Stimulated activated CD4-positive, alpha-beta T cell treated with anti-CD3 and anti-CD28 coated beads, Interleukin-15, amount 100 ng/mL, for 24 hours (primary cell): ENCODE measurements around the gene SLCO4A1.

ENCODE experiments used
- DNase-seq: peaks from one replicate; pipeline ENCODE4 v3.0.0-alpha.2; 2020

The SLCO4A1 gene

DNA sequence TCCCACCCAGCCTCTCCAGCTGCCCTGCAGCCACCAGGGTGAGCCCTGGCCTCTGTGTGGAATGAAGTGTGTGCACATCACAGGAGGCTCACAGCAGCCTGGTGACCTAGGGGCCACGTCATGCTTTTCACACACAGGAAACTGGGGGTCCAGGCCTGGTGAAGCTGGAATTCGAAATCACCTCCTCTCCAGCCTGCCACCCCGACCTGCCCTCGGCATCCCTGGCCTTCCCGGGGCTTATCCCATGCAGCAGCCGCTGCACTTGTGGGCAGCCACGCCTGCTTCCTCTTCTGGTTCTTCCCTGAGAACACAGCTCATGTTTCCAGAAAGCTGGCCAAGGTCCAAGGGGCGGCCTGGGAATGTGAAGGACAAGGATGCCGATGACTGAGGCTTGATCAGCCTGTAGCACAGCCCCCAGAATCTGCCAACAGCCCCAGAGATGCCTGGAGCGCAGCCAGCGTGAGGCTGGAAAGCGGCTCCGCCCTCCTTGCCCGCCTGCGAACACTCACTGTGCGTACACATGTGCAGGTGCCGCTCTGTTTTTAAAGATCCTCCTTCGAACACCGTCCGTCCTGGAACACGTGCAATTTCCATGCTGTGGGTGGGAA lies 62.1 kb downstream of the SLCO4A1 start:
- DNase-seq = no peak

DNA sequence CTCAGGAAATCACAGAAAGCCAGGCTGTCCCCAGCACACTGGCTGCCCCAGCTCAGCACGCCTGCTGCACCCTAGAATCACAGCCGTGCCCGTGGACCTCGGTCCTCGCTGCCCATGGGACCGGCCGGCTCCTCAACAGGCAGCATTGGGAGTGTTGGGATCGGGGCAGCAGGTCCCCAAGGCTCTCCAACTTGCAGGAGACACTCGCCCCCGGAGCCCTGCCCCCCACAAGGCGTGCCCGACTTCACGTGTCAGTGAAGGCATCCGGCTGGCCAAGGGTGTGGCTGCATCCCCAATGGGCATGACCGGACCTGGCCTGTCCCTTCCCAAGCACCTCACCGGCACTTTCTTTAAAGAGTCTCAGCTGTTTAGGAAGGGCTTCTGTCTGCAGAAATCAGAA lies 63.3 kb downstream of the SLCO4A1 start:
- no peak for DNase-seq

DNA sequence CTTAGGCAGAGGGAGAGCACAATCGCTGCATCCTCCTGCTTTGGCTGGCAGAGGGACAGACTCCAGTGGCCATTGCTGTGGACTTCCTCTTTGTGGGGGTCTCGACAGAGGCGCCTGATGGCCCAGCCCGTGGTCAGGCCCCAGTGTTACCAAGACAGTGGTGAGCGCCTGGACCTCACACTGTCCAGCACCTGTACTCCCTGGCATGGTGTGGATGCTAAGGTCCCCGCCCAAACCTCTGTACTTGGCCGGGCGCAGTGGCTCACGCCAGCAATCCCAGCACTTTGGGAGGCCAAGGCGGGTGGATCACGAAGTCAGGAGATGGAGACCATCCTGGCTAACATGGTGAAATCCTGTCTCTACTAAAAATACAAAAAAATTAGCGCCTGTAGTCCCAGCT lies 64.0 kb downstream of the SLCO4A1 start:
- no peak for DNase-seq

DNA sequence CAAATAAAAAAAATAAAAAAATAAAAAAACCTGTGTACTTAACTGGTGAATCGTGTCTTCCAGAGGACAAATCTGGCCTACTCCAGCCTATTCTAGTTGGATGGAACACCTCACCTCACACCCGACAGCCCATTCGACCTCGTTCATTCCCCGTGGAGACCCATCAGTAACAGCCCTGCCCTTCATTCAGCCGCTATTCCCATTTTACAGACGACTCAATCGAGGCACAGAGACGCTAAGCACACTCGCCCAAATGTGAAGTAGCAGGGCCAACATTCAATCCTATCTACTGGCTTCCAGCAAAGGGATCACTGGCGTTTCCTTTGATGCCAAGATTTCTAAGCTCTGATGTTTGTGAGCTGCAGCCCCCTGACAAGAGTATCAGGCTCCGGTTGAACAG lies 64.6 kb downstream of the SLCO4A1 start:
- no peak for DNase-seq

DNA sequence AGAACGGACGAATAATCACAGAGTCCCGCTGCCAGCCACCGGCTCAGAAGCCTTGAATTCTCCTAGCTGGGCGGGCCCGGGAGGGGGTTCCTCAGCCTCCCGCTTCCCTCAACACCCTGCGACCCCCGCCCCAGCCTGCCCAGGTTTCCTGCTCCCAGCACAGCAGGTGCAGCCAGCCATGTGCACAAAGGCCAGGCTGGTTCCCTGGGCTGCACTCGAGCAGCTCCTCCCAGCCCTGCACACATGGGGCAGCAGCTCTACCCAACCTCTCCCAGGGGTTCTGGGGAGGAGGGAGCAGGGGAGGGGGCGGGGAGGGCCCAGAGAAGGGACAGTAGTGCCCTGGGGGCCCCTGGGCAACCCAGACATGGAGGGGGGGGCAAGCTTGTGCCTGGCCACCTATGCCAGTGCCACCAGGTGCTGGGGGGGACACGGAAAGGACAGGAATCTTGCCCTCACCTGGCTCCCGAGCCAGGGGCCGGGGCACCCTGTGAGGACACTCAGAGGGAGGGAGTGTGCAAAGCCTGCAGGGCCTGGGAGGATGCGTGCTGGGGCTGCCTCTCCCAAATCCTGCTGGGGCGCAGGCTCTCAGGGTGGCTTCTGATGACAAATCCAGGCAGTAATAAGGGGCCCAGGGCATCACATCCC lies 65.1 kb downstream of the SLCO4A1 start:
- DNase-seq = no peak

DNA sequence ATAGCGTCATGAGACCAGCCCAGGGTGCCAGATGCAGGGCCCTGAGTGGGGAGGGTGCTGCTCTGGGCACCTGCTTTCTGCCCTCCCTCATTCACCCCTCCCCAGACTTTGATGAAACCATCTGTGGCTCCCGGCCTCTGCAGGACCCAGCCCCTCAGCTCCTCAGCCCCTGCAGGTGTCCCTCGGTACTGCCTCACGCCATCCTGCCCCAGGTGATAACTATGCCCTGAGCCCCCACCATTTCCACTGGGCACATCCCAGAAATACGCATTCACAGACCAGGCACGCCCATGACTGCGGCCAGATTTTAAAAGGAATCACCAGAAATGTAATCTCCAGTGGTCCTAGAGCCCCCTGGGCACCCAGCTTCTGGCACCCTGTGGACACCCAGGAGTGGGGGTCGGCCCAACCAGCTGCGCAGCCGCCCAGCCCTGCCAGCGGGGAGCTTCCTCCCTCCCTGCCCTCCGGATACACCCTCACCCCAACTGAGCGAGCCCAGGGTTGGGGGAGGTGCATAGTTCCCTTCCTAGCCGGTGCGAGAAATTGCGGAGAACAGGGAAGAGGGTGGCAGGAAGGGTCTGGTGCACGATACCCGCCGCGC lies 65.7 kb downstream of the SLCO4A1 start:
- DNase-seq = peak; percentile 42

DNA sequence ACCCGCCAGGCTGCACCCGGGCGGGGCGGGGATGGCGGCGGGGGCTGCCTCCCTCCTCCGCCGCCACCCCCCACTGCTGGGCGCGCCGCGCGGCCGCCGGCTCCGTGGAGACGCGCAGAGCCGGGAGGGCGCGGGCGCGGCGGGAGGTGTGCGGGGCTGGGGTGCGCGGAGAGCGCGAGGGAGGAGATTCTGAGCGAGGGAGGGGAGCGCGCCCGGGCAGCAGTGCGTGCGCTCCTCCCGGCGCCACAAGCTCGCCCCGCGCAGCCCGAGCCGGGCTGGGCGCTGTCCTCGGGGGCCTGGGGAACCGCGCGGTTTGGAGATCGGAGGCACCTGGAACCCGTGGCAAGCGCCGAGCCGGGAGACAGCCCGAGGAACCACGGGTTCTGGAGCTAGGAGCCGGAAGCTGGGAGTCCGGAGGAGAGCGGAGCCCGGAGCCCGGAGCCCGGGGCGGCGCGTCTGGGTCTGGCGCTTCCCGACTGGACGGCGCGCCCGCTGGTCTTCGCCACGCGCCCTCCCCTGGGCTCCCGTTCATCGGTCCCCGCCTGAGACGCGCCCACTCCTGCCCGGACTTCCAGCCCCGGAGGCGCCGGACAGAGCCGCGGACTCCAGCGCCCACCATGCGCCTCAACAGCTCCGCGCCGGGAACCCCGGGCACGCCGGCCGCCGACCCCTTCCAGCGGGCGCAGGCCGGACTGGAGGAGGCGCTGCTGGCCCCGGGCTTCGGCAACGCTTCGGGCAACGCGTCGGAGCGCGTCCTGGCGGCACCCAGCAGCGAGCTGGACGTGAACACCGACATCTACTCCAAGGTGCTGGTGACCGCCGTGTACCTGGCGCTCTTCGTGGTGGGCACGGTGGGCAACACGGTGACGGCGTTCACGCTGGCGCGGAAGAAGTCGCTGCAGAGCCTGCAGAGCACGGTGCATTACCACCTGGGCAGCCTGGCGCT lies 66.6 kb downstream of the SLCO4A1 start, which contains the start of gene NTSR1:
TSS of gene NTSR1 (plus strand) at position 246 of the 946 bp plus-strand sequence. CDS start at position 618, 372 bp downstream.
- DNase-seq = no peak

DNA sequence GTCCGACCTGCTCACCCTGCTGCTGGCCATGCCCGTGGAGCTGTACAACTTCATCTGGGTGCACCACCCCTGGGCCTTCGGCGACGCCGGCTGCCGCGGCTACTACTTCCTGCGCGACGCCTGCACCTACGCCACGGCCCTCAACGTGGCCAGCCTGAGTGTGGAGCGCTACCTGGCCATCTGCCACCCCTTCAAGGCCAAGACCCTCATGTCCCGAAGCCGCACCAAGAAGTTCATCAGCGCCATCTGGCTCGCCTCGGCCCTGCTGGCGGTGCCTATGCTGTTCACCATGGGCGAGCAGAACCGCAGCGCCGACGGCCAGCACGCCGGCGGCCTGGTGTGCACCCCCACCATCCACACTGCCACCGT lies 67.2 kb downstream of the SLCO4A1 start:
- DNase-seq = no peak

DNA sequence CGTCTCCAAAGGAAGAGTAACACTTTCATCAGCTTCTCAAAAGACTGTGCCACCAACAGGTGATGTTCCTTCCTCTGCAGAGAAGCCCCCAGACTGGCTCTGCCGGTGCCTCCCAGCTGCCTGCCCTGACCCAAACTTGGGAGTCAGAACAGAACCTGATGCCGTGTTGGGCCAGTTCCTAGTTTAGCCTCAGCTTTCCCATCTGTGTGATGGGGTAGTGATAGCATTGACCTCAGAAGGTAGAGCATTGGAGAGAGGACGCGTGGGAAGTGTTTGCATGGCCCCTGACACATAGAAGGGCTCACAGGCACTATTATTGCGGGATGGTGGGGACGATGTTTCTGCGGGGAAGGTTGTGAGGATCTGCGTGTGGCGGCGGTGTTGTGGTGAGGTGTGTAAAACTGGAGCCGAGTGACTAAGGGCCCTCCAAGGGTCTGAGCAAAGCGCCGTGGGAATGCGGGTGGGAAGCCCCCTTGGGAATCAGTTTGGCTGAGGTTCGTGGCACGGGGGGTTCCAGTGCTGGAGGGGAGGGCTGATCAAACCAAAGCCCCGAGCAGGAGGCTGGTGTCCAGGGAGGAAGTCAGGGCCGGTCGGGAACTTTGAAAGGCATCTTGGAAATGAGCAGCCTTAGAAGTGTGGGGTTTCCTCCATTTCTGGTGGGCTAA lies 68.0 kb downstream of the SLCO4A1 start:
- DNase-seq = no peak

DNA sequence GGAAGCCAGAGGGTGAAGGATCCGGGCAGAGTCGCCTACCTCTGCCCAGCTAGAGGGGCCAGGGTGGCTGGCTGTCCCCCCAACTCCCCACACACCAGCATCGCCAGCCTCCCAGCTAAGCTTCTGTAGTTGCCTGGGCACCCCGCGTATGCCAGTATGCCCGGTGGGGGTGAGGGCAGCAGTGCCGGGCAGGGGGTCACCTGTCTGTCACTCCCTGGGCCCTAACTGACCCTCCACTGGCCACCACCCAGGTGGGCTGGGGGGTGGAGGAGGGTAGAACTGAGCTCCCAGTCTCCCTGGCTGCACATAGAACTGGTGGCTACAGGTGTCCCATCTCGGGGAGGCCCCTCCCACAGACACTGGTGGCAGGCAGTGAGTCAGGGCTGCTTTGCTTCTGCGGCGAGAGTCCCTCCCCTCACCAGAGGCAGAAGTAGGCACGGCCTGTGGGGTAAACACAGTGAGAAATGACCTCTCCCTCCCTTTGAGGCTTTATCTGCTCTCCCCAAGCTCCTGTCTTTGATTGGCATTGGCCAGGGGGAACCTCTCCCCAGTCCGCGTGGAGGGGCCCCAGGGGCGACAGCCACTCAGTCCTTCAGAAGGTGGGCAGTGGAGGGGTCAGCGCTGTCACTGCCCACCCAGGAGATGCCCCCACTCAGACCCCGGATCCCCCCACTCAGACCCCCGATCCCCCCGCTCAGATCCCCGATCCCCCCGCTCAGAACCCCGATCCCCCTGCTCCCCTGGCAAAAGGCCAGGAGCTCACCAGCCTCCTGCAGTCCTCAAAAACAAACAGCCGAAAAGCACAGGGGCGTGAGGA lies 68.8 kb downstream of the SLCO4A1 start:
- DNase-seq = peak; percentile 50

DNA sequence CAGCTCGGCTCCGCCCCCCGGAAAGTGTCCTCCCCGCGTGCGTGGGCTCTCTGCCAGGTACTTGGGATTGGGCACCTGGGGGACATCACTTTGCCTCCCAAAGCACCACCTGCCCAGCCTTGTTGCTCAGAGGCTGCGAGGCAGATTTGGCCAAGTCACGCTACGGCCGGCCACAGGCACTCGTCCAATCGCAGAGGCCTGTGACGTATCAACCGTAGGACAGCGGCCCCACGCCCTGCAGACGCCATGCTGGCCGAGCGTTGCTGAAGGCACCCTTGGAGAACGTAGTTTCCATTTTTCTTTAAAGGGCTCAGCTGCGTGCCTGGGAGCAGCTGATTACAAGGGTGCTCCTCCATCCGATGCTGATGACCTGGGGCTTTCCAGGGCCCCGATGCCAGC lies 69.4 kb downstream of the SLCO4A1 start:
- no peak for DNase-seq

DNA sequence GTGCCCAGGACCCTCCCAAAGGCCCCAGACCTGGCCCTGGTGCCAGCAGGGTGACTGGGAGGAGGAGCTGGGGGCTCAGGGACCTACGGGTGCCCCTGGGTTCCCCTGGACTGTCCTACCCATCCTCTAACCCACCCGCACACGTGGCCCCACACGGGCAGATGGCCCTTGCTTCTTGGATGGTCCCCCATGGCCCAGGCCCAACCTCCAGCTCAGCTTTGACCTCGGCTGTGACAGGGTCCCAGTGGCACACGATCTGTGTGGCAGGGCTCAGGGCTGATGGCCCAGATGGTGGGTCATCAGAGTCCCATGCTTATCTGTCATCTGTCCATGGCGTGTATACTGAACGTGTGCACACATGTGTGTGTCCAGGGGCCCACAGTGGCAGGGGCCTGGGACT lies 70.3 kb downstream of the SLCO4A1 start:
- DNase-seq = no peak

DNA sequence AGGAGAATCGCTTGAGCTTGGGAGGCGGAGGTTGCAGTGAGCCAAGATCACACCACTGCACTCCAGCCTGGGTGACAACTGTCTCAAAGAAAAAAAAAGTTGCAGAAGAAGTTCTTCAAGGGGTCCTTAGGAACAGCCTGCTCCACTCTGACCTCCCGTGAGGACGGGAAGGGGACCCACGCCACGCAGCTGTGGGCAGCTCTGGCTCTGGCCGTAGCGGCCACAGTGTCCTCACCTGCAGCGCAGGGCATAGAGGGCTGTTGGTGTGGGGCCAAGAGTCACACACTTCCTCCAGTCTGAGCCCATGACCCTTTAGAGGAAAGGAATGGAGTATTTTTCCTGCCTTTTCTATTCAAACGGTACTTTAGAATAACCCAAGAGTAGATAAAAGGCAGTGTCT lies 71.7 kb downstream of the SLCO4A1 start:
- DNase-seq = no peak

DNA sequence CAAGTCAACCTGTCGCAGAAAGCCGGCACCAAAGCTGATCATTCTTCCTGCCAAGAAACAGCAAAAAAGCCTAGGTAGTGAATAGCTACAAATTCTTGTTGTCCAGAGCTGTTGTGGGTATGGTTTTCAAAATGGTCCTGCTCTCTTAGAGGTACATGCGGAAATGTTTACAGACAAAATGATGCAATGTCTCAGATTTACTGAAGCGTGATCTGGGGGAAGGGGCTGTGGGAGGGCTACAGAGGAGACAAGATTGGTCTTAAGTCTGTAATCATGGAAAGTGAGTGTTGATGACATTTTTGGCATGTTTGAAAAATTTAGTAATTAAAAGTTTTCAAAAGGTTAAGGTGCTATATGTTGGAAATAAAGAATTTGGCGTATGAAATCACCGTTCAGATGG lies 72.5 kb downstream of the SLCO4A1 start:
- DNase-seq = no peak

DNA sequence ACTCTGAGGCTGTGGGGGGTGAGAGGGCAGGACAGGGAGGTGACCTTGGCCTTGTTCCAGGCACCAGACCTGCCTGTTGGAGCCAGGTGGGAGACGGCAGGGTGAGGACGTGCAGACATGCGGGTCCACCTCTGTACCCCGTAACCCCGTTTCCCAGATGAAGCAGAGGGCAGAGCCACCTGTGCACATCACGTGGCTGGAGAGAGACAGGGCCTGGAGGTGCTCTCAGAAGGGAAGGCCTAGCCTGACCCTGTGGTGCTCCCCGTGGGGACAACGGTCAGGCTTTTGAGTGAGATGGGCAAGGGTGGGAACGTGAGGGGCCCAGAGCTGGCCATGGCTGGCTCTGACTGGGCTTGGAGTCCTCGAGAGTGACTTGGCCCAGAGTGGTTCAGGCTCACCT lies 72.9 kb downstream of the SLCO4A1 start:
- DNase-seq = no peak

DNA sequence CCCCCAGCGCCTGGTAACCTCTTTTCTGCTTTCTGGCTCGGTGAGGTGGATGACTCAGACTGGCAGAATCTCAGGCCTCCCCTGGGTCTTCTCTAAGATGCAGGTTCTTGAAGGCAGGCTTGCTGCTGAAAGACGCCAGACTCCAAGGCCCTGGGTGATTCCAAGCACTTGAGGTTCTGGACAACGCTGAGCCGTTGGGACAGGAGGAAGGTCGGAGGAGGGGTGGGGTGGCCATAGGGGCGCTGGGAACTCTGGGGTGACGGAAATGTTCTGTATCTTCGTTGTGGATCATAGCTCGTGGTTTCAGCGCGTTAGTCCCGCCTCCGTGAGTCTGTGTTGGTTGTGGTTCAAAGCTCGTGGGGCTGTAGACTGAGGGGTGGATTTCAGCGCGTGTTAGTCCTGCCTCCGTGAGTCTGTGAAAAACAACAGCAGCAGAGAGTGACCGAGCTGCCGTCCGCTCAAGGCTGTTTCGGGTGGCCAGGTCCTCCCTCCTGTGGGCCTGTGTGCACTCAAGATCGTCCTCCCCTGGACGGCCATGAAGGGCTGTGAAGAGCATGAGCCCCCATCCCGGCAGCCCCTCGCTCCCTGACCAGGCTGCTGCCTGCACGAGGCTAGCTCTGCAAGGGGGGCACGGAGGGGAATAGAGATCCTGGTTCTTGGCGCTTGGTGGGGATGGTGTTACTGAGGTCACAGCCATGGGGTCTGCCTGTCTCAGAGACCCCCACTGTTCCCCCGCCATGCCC lies 74.1 kb downstream of the SLCO4A1 start:
- DNase-seq = peak; percentile 44

DNA sequence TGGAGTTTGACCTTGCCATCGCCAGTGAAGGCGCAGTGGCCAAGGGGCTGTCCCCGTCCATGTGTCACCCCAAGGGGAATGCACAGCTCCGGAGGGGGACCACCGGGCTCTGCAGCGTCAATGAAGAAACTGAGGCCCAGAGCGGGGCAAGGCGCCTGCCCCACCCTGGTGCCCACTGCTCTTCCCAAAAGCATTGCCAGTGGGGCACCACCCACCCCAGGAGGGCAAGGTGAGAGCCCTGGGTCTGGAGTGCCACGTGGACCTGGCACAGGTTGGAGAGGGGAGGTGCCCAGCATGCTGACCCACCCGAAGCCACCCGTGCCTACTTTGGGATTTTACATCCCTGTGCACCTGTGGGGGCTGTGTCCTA lies 74.6 kb downstream of the SLCO4A1 start:
- no peak for DNase-seq

DNA sequence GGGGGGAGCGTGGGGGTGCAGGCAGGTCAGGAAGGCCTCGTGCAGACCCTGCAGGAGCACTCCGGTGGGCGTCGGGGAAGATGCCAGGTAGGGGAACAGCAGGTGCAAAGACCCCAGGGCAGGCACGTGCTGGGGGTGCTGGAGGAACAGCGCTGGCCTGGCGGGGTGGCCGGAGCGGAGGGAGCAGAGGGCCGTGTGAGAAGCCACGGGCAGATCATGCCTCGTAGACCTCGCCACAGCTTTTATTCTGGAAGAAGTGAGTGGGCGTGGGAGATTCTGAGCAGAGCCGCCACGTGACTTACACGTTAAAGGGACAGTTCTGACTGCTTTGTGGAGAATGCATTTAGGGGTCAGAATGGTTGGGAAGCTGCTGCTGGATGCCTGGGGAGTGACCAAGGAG lies 75.6 kb downstream of the SLCO4A1 start:
- DNase-seq = no peak

DNA sequence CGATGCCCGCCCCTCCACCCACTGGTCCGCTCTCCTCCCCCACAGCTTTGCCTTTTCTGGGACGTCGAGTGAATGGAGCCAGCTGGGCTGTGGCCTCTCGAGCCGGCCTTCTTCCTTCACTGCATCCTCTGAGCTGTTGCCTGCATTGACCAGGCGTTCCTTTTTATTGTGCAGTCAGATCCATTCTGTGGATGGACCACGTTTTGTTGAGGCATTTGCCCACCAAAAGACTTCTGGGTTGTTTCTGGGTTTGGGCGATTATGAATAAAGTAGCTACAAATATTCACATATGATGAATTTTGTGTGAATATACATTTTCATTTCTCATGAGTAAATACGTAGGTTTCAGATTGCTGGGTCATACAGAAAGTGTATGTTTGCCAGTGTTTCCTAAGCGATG lies 76.2 kb downstream of the SLCO4A1 start:
- no peak for DNase-seq

DNA sequence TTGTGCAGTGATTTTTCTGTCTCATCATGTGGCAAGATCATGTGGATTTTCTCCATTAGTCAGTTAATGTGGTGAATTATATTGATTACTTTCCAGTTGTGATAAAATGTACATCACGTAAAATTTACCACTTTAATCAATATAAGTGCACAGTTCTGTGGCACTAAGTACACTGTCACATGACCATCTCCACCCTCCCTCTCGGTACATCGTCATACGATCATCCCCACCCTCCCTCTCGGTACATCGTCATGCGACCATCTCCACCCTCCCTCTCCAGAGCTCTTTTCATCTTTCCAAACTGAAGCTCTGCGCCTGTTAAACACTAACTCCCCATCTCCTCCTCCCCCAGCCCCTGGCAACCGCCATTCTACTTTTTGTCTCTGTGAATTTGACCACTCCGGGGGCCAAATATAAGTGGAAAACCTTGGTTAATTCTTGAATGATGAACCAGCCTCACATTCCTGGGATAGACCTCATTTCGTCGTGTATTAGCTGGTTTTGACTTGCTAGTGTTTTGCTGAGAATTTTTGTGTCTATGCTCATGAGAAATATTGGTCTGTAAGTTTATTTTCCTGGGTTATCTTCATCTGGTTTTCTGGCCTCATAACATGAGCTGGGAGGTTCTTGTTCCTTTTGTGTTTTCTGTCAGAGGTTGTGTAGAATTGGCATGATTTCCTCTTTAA lies 77.1 kb downstream of the SLCO4A1 start:
- no peak for DNase-seq
